ELR (cell line): ENCODE measurements around the gene LRRC32.
"Not testable (repeated sequence)": the region's sequence is repeated elsewhere in the genome, so short reads cannot be mapped to it uniquely, and the experiment has no call there.

Experiments used
- DNase-seq: peaks from one replicate; pipeline ENCODE4 v3.0.0-alpha.2; 2015; ENCODE audit warnings: low read depth

The LRRC32 gene

GRCh38 chr11:76648061-76648460, 22.5 kb downstream of the LRRC32 start:
- DNase-seq: no peak

DNA sequence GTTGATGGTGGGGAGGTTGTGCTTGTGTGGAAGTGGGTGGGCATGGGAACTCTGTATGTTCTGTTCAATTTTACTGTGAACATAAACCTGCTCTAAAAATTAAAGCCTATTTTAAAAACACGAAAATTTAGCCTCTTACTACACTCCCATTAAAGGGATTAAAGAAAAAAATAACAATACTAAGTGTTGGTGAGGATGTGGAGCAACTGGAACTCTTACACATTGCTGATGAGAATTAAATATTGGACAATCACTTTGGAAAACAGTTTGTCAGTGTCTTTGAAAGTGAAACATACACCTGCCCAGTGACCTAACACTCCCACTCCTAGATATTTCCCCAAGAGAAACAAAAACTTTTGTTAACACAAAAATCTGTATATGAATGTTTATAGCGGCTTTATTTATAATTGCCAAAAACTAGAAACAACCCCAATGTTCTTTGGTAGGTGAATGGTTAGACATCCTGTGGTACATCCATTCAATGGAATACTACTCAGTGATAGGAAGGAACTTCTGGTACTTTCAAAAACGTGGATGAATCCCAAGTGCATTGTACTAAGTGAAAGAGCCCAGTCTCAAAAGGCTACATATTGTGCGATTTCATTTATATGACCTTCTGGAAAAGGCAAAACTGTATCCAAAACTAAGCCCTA, 23.5 kb downstream of the LRRC32 start:
- DNase-seq: no peak

GRCh38 chr11:76644591-76644990, 26.0 kb downstream of the LRRC32 start:
- DNase-seq: peak; percentile 44

GRCh38 chr11:76643711-76644110, 26.8 kb downstream of the LRRC32 start:
- not testable (repeated sequence) for DNase-seq

GRCh38 chr11:76642341-76642740, 28.2 kb downstream of the LRRC32 start:
- DNase-seq: no peak

DNA sequence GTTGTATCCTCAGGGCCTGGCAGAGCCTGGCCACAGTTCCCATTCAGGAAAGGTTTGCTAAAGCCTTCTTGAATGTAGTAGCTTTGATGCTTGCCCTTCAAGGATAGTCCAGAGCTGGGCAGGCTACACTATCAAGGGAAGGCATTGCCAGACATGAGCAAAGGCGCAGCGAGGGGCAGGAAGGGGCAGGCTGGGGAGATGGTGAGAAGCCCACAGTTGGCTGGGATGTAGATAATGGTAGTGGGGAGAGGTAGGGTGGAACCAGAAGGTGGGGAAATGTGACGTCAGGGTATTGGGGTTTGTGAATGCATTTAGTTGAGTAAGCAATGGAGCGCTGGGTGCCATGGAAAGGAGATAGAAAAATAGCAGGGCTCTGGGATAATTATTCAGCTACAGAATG, 28.6 kb downstream of the LRRC32 start:
- DNase-seq: no peak

- DNase-seq: no peak
These were observed 30.0 kb downstream of the LRRC32 start for GRCh38 chr11:76640501-76640900.

DNA sequence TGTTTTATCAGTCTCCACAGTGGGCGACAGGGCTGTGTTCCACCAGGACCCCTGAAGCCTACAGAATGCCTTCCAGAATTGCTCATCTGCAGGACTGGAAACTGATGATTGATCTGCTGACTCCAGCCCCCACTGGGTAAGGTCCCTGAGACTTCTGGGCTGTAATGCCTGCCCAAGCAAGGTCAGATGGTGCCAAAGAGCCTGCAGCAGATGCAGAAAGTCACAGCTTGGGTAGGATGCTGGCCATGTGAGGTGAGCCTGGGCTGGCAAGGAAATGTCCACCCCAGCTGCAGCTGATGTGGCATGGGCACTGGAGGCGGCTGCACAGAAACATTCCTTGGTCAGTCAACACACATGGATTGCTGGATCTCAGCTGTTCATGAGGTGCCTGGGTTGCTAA, 30.9 kb downstream of the LRRC32 start:
- no peak for DNase-seq

DNA sequence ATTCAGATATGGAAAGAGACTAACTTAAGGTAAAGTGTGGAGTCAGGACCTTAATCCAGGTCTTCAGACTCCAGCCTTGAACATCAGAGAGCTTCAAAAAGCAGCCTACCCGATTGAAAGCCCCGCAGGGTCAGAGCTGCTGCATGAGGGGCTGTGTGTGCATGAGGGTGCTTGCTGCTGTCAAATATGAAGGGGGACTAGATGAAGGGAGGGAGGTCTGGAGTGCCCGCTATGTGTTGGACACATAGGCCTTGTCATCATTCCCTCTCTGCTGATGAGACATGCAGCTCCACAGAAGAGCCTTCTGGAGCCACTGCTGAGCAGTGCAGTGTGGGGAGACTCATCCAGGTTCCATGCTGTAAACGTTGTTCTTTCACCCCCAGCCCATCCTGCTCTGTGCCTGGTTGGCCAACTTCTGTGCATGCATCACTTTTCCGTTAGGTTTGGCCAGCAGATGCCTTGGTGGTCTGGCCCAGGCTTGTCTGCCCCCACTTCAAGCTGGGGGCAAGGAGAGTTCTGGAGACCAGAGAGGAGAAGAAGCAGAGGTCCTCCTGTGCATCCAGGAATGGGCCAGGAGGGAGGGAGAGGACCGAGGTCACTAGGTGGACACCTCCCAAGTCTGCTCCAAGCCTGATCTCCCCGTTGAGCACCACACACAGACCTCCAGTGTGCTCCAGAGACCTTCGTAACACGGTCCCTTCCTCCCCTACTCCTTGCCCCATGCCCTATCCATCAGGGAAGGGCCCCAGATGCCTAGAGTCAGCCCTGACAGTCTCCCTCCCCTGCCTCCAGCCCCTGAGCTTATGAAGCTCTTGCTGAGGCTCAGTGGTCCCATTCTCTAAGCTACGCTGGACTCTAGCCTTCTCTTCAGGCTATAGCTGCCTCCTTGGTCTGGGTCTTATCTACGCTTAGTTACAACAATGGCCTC, 32.0 kb downstream of the LRRC32 start:
- no peak for DNase-seq

DNA sequence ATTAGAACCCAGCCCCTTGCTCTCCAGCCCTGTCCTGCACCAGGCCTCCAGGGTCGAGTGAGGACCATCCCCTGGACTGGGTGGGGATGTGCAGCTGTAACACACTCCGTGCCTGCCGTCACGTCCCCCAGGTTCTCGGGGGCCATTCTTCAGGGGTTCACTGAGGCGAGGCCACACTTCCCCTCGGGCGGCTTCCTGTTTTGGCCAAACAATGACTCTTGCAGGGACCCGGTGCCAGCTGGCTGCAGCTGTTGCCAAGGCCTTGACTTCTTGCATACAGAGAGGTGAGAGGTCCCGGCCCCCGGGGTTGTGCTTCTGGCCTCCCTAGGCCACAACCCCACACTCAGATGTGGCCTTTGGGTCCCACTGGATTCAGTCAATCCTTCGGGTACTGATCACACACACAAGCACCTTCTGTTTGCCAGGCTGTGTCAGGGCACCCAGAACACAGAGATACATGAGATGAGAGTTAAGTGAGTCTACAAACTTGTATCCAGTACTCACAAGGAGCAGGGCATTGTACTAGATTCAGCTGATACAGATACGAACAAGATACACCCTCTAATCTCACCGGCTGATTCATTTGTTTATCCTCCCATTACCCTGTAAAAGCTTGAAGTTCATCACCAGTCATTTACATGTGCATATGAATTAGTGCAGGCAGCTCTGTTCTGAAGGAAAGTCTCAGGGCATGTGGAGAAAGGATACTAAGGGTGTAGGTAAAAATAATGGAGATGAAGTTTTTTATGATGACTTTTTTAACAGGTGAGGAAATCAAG, 32.9 kb downstream of the LRRC32 start:
- no peak for DNase-seq

- DNase-seq: no peak
These were observed 33.6 kb downstream of the LRRC32 start for GRCh38 chr11:76636826-76637460.

DNA sequence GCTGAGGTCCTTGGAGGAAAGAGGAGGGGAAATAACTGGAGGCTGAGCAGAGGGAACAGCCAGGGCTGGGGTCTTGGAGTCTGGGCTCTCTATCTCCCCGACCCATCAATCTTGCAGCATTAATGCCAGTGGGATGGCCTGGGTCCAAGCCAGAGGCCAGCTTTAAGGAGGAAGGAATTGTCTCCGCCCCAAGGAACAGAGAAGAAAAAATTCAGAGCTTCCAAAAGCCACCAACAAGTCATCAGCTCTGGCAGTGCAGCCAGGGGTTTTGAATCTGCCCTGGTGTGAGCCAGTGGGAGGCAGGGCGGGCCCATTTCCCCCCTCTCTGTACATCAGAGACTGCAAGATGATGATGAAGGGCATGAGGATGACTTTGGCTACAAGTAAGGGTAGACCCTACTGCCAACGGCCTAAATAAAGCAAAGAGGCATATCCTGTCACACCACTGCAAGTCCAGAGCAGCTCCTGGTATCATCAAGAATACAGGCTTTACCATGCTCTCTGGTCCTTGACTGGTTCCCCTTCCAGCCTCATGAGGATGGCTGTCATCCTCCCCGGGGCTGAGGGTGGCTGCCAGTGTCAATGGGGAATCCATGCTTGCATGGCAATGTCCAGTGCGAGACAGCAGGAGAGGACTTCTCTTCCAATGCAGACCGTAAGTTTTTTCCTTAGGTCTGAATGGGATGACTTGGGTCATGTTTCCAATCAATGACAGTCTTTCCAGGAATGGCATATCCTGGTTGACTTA, 34.4 kb downstream of the LRRC32 start:
- no peak for DNase-seq

GRCh38 chr11:76634886-76635285, 35.7 kb downstream of the LRRC32 start:
- no peak for DNase-seq

GRCh38 chr11:76632492-76632891, 38.1 kb downstream of the LRRC32 start:
- no peak for DNase-seq

GRCh38 chr11:76631566-76632308, 38.8 kb downstream of the LRRC32 start:
- DNase-seq: no peak

- no peak for DNase-seq
These were observed 39.8 kb downstream of the LRRC32 start for GRCh38 chr11:76630600-76631281.

GRCh38 chr11:76629853-76630599, 40.5 kb downstream of the LRRC32 start:
- DNase-seq: peak; percentile 27

GRCh38 chr11:76629116-76629852, 41.3 kb downstream of the LRRC32 start:
- DNase-seq: peak; percentile 55
